Lung (tissue), 12 donors: ENCODE results near the gene UGT1A8. TPM values are rescaled to one million over a fixed set of nuclear protein-coding genes. Genes with fewer than 3 reads are reported as not detected.

ENCODE experiments used
- ATAC-seq: fragments of 200-7000 bp; cut with Tn5 transposase; one replicate; pipeline ENCODE4 v1.9.1; 2020; ENCODE audit warnings: moderate number of reproducible peaks; ENCODE audit not compliant: insufficient read depth, low FRiP score
- DNase-seq, 3 donors: peaks; one replicate each; pipeline ENCODE4 v3.0.0-alpha.2; 2013 to 2017
- H3K27ac ChIP-seq, 2 donors: one replicate each; pipeline ENCODE4 v1.5.1; 2013; ENCODE audit warnings: mild to moderate bottlenecking in 2 of 2, moderate library complexity in 2 of 2, control low read depth in 1 of 2, inconsistent platforms in 1 of 2, low read depth in 1 of 2, low read length in 1 of 2
- H3K27me3 ChIP-seq, 3 donors: one replicate each; pipeline ENCODE4 v1.5.1; 2013; ENCODE audit warnings: low read length in 2 of 3; ENCODE audit not compliant: control insufficient read depth in 3 of 3, insufficient read depth in 3 of 3
- H3K36me3 ChIP-seq, 4 donors: one replicate each; pipeline ENCODE4 v1.5.1; 2013; ENCODE audit warnings: low read length in 4 of 4, mild to moderate bottlenecking in 1 of 4, moderate library complexity in 1 of 4; ENCODE audit not compliant: control insufficient read depth in 4 of 4, insufficient read depth in 4 of 4
- H3K4me1 ChIP-seq, 5 donors: one replicate each; pipeline ENCODE4 v1.5.1; 2013; ENCODE audit warnings: low read length in 5 of 5, mild to moderate bottlenecking in 2 of 5, moderate library complexity in 1 of 5; ENCODE audit not compliant: control insufficient read depth in 5 of 5, insufficient read depth in 5 of 5
- H3K4me3 ChIP-seq: one replicate; pipeline ENCODE4 v1.5.1; 2013; ENCODE audit warnings: mild to moderate bottlenecking, control low read depth, moderate library complexity
- H3K9ac ChIP-seq, 2 donors: one replicate each; pipeline ENCODE4 v1.5.1; 2013; ENCODE audit warnings: low read length in 2 of 2, control low read depth in 1 of 2; ENCODE audit not compliant: insufficient read depth in 1 of 2
- H3K9me3 ChIP-seq, 4 donors: one replicate each; pipeline ENCODE4 v1.5.1; 2013; ENCODE audit warnings: low read length in 3 of 4, mild to moderate bottlenecking in 1 of 4, moderate library complexity in 1 of 4; ENCODE audit not compliant: control insufficient read depth in 4 of 4, insufficient read depth in 3 of 4
- WGBS, 2 donors: extraction: QIAGEN DNeasy Blood & Tissue Kit; methylation state at CpG; one replicate each; pipeline ENCODE4 v1.1.7; 2013; 5-methylcytosine and 5-hydroxymethylcytosine counted together
- polyA plus RNA-seq, 2 donors: library from polyadenylated mRNA; stranded (reverse); fragments of 200-250 nt; gene quantifications; one replicate each; pipeline ENCODE4 v1.2.1, GENCODE V29; 2013
- total RNA-seq, 2 donors: library from RNA; depleted of rRNA in 1 of 2; stranded (reverse); fragments of >200 nt in 1 of 2; gene quantifications; one replicate each; pipeline ENCODE4 v1.2.1, GENCODE V29; 2014 to 2021
- TF ChIP-seq, protein P1 (sequence below): IDR thresholded peaks from 2 replicates; pipeline ENCODE4 v1.5.1; 2012; ENCODE audit warnings: mild to moderate bottlenecking; ENCODE audit errors: control extremely low read depth, extremely low read depth
- donor health status: control.
- donor health status: control.
- donor health status: Bipolar disorder and iron deficiency.
- donor health status: healthy.
- donor health status: DM: yes; HTN: yes; CAD: no.

The UGT1A8 gene
- total and polyA plus RNA-seq, 4 donors = 0.26 TPM; not detected in 3

DNA sequence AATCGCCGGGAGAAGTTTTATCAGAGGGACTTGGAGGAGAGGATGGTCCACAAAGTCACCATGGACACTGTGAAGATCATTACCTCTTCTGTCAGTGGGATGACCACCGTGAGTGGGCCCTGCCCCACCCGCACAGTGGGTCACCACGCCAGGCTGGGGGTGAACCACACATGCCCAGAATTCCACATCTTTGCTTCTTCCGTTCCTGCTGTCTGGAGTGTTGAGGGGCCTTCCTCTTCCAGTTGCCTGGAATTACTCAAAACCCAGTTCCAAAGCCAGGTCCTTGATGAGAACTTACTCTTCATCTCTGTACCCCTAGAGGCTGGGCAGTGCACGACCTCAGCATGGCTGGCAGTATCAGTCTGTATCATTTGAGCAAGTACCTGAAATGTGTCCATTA is 182.8 kb downstream of the UGT1A8 start:
- DNase-seq (no peak), ATAC-seq (no peak)
- Histone ChIP-seq H3K9ac (no peak overlapping the region), H3K4me3 (no peak overlapping the region), H3K27ac (no peak overlapping the region), H3K9me3 (no peaks in the 10 kb centered on the region), H3K4me1 (no peaks in the 10 kb centered on the region), H3K27me3 (no peaks in the 10 kb centered on the region), H3K36me3 (no peaks in the 10 kb centered on the region)
- 80 to 86% methylated on average over 7 of the region's 7 CpGs for WGBS, 2 donors
- TF ChIP-seq, protein P1, sequence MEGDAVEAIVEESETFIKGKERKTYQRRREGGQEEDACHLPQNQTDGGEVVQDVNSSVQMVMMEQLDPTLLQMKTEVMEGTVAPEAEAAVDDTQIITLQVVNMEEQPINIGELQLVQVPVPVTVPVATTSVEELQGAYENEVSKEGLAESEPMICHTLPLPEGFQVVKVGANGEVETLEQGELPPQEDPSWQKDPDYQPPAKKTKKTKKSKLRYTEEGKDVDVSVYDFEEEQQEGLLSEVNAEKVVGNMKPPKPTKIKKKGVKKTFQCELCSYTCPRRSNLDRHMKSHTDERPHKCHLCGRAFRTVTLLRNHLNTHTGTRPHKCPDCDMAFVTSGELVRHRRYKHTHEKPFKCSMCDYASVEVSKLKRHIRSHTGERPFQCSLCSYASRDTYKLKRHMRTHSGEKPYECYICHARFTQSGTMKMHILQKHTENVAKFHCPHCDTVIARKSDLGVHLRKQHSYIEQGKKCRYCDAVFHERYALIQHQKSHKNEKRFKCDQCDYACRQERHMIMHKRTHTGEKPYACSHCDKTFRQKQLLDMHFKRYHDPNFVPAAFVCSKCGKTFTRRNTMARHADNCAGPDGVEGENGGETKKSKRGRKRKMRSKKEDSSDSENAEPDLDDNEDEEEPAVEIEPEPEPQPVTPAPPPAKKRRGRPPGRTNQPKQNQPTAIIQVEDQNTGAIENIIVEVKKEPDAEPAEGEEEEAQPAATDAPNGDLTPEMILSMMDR = no peak

DNA sequence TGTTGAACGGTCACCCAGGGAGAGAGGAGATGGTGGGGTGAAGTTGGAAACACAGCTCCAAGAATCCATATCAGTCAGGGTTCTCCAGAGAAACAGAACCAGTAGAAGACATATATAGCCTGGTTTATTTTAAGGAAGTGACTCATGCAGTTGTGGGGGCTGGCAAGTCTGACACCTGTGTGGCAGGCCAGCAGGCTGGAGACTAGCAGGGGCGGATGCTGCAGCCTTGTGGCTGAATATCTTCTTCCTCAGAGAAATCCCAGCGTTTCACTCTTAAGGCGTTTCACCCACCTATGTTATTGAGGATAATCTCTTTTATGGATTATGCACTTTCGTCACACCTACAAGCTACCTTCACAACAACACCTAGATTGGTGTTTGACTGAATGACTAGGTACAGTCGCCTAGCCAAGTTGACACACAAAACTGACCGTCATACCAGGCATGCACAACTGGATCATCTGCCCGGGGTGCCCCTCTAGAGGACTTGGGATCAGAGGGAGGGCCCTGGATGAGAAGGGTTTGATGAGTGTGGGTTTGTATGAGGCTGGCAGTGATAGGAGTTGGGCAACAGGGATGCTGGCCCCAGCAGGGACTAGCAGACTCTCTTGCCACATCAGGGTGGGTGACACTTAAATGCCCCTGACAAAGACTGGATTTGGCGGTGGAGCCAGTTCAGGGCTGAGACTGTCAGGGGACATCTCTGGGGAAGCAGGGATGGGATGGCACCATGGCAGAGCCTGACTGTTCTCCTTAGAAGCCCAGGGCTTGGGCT is 184.1 kb downstream of the UGT1A8 start:
- no peak for DNase-seq
- 78 to 79% methylated on average over 9 of the region's 9 CpGs for WGBS, 2 donors
- no peaks in the 10 kb centered on the region for H3K4me1 ChIP-seq
- ATAC-seq = no peak
- H3K9ac ChIP-seq = no peak overlapping the region
- no peak overlapping the region for H3K4me3 ChIP-seq
- TF ChIP-seq, protein P1 = no peak
- no peaks in the 10 kb centered on the region for H3K9me3 ChIP-seq
- H3K27me3 ChIP-seq = no peaks in the 10 kb centered on the region
- H3K36me3 ChIP-seq = no peaks in the 10 kb centered on the region
- H3K27ac ChIP-seq = no peak overlapping the region

DNA sequence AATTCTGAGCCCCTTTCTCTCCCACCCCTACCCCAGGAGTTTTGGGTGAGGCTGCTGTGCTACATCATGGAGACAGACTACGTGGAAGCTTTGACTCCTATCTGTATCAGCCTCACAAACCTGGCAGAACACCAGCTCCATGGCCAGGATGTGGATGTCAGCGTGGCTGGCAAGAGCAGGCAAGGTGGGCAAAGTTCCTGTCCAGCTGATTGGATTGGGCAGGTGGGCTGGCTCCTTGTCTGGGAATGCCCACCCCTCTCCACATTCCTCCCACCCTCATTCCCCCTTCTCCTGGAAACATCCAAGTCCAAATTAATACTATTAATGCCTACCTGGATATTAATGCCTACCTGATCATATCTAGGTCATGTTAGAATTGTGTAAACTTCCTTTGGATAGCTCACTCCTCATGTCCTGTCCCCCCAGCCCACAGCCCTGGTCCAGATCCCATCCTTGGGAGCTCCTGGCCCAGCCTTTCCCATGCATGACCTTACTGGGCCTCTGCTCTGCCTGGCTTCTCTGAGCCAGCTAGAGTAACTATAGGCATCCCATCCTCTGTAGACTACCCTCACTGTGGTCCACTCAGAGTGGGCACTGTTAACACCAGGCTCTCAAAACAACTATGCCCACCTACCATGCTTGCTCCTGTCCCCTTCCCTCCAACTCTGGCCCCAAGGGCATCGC is 184.8 kb downstream of the UGT1A8 start:
- Histone ChIP-seq H3K27me3 (no peaks in the 10 kb centered on the region), H3K9me3 (no peaks in the 10 kb centered on the region), H3K4me1 (no peaks in the 10 kb centered on the region), H3K27ac (no peak overlapping the region), H3K9ac (no peak overlapping the region), H3K36me3 (no peaks in the 10 kb centered on the region), H3K4me3 (no peak overlapping the region)
- ATAC-seq (no peak), DNase-seq (no peak)
- WGBS, 2 donors = 63 to 75% methylated on average over 3 of the region's 3 CpGs
- TF ChIP-seq, protein P1 = no peak
